GM23338 (cell line): ENCODE results near the gene RIMKLB. TPM values are rescaled to one million over a fixed set of nuclear protein-coding genes. Genes with fewer than 3 reads are reported as not detected.

ENCODE experiments used
- ATAC-seq: fragments of 200-7000 bp; cut with Tn5 transposase; 3 replicates; pipeline ENCODE4 v1.9.1; 2020
- DNase-seq: peaks from one replicate; pipeline ENCODE4 v3.0.0-alpha.2; 2015; ENCODE audit warnings: low spot score
- H2AFZ ChIP-seq: fragments of 200-600 bp; sonication (generic); 2 replicates; pipeline ENCODE4 v1.8.0; 2016; ENCODE audit warnings: antibody characterized with exemption, mild to moderate bottlenecking, moderate library complexity
- H3F3A ChIP-seq: fragments of 200-600 bp; sonication (generic); replicated peaks from 2 replicates; pipeline ENCODE4 v1.8.0; 2017; ENCODE audit warnings: antibody characterized with exemption, mixed run types, low read depth
- H3K27ac ChIP-seq: fragments of 200-600 bp; sonication (generic); 2 replicates; pipeline ENCODE4 v1.6.1; 2016; ENCODE audit warnings: low read depth
- H3K27me3 ChIP-seq: fragments of 200-600 bp; sonication (generic); 2 replicates; pipeline ENCODE4 v1.8.0; 2016; ENCODE audit warnings: mild to moderate bottlenecking, mixed run types, moderate library complexity; ENCODE audit not compliant: insufficient read depth
- H3K36me3 ChIP-seq: fragments of 200-600 bp; sonication (generic); 2 replicates; pipeline ENCODE4 v1.8.0; 2016; ENCODE audit warnings: mild to moderate bottlenecking; ENCODE audit not compliant: insufficient read depth
- H3K4me1 ChIP-seq: fragments of 200-600 bp; sonication (generic); 2 replicates; pipeline ENCODE4 v1.8.0; 2016; ENCODE audit warnings: mild to moderate bottlenecking, moderate library complexity; ENCODE audit not compliant: insufficient read depth
- H3K4me2 ChIP-seq: fragments of 200-600 bp; sonication (generic); 2 replicates; pipeline ENCODE4 v1.7.1; 2017; ENCODE audit warnings: mixed run types
- H3K4me3 ChIP-seq: fragments of 200-600 bp; sonication (generic); 2 replicates; pipeline ENCODE4 v1.6.1; 2016; ENCODE audit warnings: mixed run types
- H3K79me2 ChIP-seq: fragments of 200-600 bp; sonication (generic); replicated peaks from 2 replicates; pipeline ENCODE4 v1.8.0; 2017; ENCODE audit warnings: mild to moderate bottlenecking; ENCODE audit not compliant: insufficient read depth
- H3K9me2 ChIP-seq: fragments of 200-600 bp; sonication (generic); 2 replicates; pipeline ENCODE4 v1.8.0; 2017; ENCODE audit not compliant: insufficient read depth
- H4K20me1 ChIP-seq: fragments of 200-600 bp; sonication (generic); replicated peaks from 2 replicates; pipeline ENCODE4 v1.8.0; 2017; ENCODE audit warnings: mild to moderate bottlenecking; ENCODE audit not compliant: insufficient read depth
- H3K27ac Mint-ChIP-seq: 2 replicates; pipeline ENCODE4 v1.8.0; 2020; ENCODE audit warnings: inconsistent platforms, mild to moderate bottlenecking, moderate library complexity, mixed read lengths
- H3K27me3 Mint-ChIP-seq: 3 replicates; pipeline ENCODE4 v1.8.0; 2022; ENCODE audit warnings: low read depth, mild to moderate bottlenecking, moderate library complexity, mixed read lengths, inconsistent platforms; ENCODE audit not compliant: insufficient read depth, poor library complexity
- H3K36me3 Mint-ChIP-seq: 3 replicates; pipeline ENCODE4 v1.8.0; 2021; ENCODE audit warnings: low read depth, mild to moderate bottlenecking, inconsistent platforms, moderate library complexity, mixed read lengths
- H3K4me1 Mint-ChIP-seq: 3 replicates; pipeline ENCODE4 v1.8.0; 2020; ENCODE audit warnings: mild to moderate bottlenecking, inconsistent platforms, mixed read lengths
- H3K4me3 Mint-ChIP-seq: 3 replicates; pipeline ENCODE4 v1.8.0; 2021; ENCODE audit warnings: moderate library complexity, mild to moderate bottlenecking, inconsistent platforms, mixed read lengths
- H3K9me3 Mint-ChIP-seq: 3 replicates; pipeline ENCODE4 v1.8.0; 2020; ENCODE audit warnings: moderate library complexity, mild to moderate bottlenecking, inconsistent platforms, mixed read lengths
- CREB1 ChIP-seq: fragments of 250-450 bp; sonication (Bioruptor Pico); IDR thresholded peaks from 2 replicates; pipeline ENCODE4 v1.5.0; 2020; ENCODE audit warnings: low read depth, mild to moderate bottlenecking, moderate library complexity
- CTCF ChIP-seq, 2 experiments: fragments of 200-600 bp in 1 of 2; sonication (generic) in 1 of 2; conservative IDR thresholded peaks; 2 replicates each; pipeline versions ENCODE4 v1.5.1 to v1.6.1; 2016 to 2017; ENCODE audit warnings: antibody characterized with exemption in 2 of 2, low read depth in 2 of 2, mild to moderate bottlenecking in 2 of 2, moderate library complexity in 1 of 2
- ETS1 ChIP-seq: IDR thresholded peaks from 2 replicates; pipeline ENCODE4 v1.6.1; 2016; ENCODE audit warnings: antibody characterized with exemption
- EZH2 ChIP-seq: fragments of 200-600 bp; sonication (generic); IDR thresholded peaks from one replicate; pipeline ENCODE4 v1.8.0; 2017; ENCODE audit warnings: antibody characterized with exemption, mild to moderate bottlenecking, low read depth; ENCODE audit not compliant: unreplicated experiment
- EZH2phosphoT487 ChIP-seq: fragments of 200-600 bp; sonication (generic); IDR thresholded peaks from one replicate; pipeline ENCODE4 v1.8.1; 2018; ENCODE audit warnings: antibody characterized with exemption; ENCODE audit not compliant: unreplicated experiment
- JUNB ChIP-seq: IDR thresholded peaks from one replicate; pipeline ENCODE4 v1.6.1; 2016; ENCODE audit warnings: antibody characterized with exemption; ENCODE audit not compliant: unreplicated experiment
- NANOG ChIP-seq: IDR thresholded peaks from 2 replicates; pipeline ENCODE4 v1.6.1; 2016; ENCODE audit warnings: antibody characterized with exemption, borderline replicate concordance
- POLR2AphosphoS5 ChIP-seq: IDR thresholded peaks from 2 replicates; pipeline ENCODE4 v1.6.1; 2016; ENCODE audit warnings: antibody characterized with exemption, low read depth
- REST ChIP-seq: IDR thresholded peaks from one replicate; pipeline ENCODE4 v1.6.1; 2018; ENCODE audit warnings: antibody characterized with exemption; ENCODE audit not compliant: unreplicated experiment
- STAT1 ChIP-seq: IDR thresholded peaks from one replicate; pipeline ENCODE4 v1.6.1; 2016; ENCODE audit warnings: antibody characterized with exemption; ENCODE audit not compliant: unreplicated experiment
- ZNF114 ChIP-seq: fragments of 250-450 bp; sonication (Bioruptor Pico); IDR thresholded peaks from 2 replicates; pipeline ENCODE4 v1.5.0; 2020; ENCODE audit warnings: mild to moderate bottlenecking, moderate library complexity
- ZNF331 ChIP-seq: fragments of 250-450 bp; sonication (Bioruptor Pico); IDR thresholded peaks from 2 replicates; pipeline ENCODE4 v1.5.0; 2020; ENCODE audit warnings: low read depth, mild to moderate bottlenecking, moderate library complexity
- ZNF462 ChIP-seq: fragments of 250-450 bp; sonication (Bioruptor Pico); IDR thresholded peaks from 2 replicates; pipeline ENCODE4 v1.5.0; 2020; ENCODE audit warnings: mild to moderate bottlenecking, moderate library complexity
- polyA plus RNA-seq: library from polyadenylated mRNA; unstranded; fragments of >200 nt; fragmentation: Nextera tagmentation; extraction: Ambion mirVana; gene quantifications from 2 replicates; pipeline ENCODE4 v1.2.1, GENCODE V29; 2016
- total RNA-seq: library from RNA; depleted of rRNA; stranded (reverse); fragments of >200 nt; shearing (Covaris generic); gene quantifications from 2 replicates; pipeline ENCODE4 v1.2.3, GENCODE V29; 2014

RIMKLB gene
- total and polyA plus RNA-seq, 2 experiments from 2014 or later = 87.0 to 104 TPM

GRCh38 chr12:8664228-8664913, 33.4 kb upstream of the RIMKLB start:
- H3K79me2 ChIP-seq = no peaks in the 10 kb centered on the region
- Mint-ChIP-seq H3K27ac (no peak overlapping the region), H3K27me3 (no peaks in the 10 kb centered on the region), H3K36me3 (no peaks in the 10 kb centered on the region), H3K9me3 (0 out of 3 replicates have a peak, but pooled peaks cover under 1% of the 10 kb centered on the region), H3K4me3 (no peak overlapping the region), H3K4me1 (no peaks in the 10 kb centered on the region; the same call in 2 of the 3 replicates)
- no peaks in the 10 kb centered on the region for H3K27me3 ChIP-seq
- H2AFZ ChIP-seq = peak overlapping the region; percentile 83
- ATAC-seq (no peak), DNase-seq (no peak)
- TF ChIP-seq ZNF331 (CRISPR knock-in tag) (no peak), CREB1 (CRISPR knock-in tag) (no peak), EZH2 (no peak), NANOG (no peak), POLR2AphosphoS5 (no peak), CTCF (conservative IDR thresholded peaks at IDR 0.05; ENCODE audit: low read depth in 2 of 2) (no peak), STAT1 (no peak), ZNF114 (CRISPR knock-in tag) (no peak), JUNB (no peak), ETS1 (no peak), EZH2phosphoT487 (no peak), REST (no peak), ZNF462 (CRISPR knock-in tag) (no peak)
- 0 out of 2 replicates have a peak, but pooled peaks cover 3% of the 10 kb centered on the region for H3F3A ChIP-seq
- H3K27ac ChIP-seq = no peak overlapping the region
- no peaks in the 10 kb centered on the region for H3K36me3 ChIP-seq
- no peak overlapping the region for H3K4me3 ChIP-seq
- 0 out of 2 replicates have a peak, but pooled peaks cover 3% of the 10 kb centered on the region for H3K9me2 ChIP-seq
- H3K4me2 ChIP-seq = no peak overlapping the region
- H3K4me1 ChIP-seq = no peaks in the 10 kb centered on the region
- no peaks in the 10 kb centered on the region for H4K20me1 ChIP-seq
